K562 (cell line): ENCODE data around the gene CCDC192. TPM values are rescaled to one million over a fixed set of nuclear protein-coding genes. Genes with fewer than 3 reads are reported as not detected.

Experiments
- ATAC-seq: fragments of 200-7000 bp; cut with Tn5 transposase; 3 replicates; pipeline ENCODE4 v1.9.1; 2020; ENCODE audit warnings: moderate library complexity
- BruUV-seq: library from RNA; stranded (reverse); fragments of 400-500 nt; replicated peaks from 2 replicates; lab custom pipeline; 2021; lab: Mats Ljungman, UMichigan
- CTCF ChIA-PET: fragments of 300-600 bp; formaldehyde crosslinking; extraction: SDS; loops from one replicate; lab custom pipeline; 2021; ENCODE audit warnings: low intra/inter-chr PET ratio; lab: Yijun Ruan, JAX
- POLR2A ChIA-PET: fragments of 300-600, 350-650 bp; sonication (Branson Sonifier 250); formaldehyde crosslinking; extraction: SDS; loops from one replicate; lab custom pipeline; 2021; ENCODE audit warnings: antibody characterized with exemption, inconsistent platforms; lab: Yijun Ruan, JAX
- DNase-seq, 4 experiments: peaks; one replicate each; pipeline versions ENCODE4 v3.0.0 to v3.0.0-alpha.2; 2011 to 2018; ENCODE audit warnings: low spot score in 3 of 4, mixed read lengths in 3 of 4; ENCODE audit errors: extremely low read depth in 1 of 4
- FAIRE-seq: peaks from 2 replicates; lab custom pipeline; 2011; peaks lifted over from hg19 to GRCh38; lab: Jason Lieb, UNC
- H2AFZ ChIP-seq: 2 replicates; pipeline ENCODE4 v1.6.0; 2011; ENCODE audit warnings: low read depth, low read length, control low read depth, inconsistent platforms
- H3K27ac ChIP-seq: fragments of 200-600 bp; 3 replicates; pipeline ENCODE4 v1.8.0; 2011; ENCODE audit warnings: low read depth, mild to moderate bottlenecking, control low read depth, inconsistent platforms, low read length, moderate library complexity, mixed read lengths; ENCODE audit errors: extremely low read depth
- H3K27me3 ChIP-seq, 2 experiments: fragments of 300-600 bp in 1 of 2; 2 replicates in 1 of 2; 3 replicates in 1 of 2; pipeline versions ENCODE4 v1.6.0 to v1.8.0; 2011; ENCODE audit warnings: inconsistent platforms in 2 of 2, low read length in 2 of 2, mild to moderate bottlenecking in 1 of 2, mixed read lengths in 1 of 2, moderate library complexity in 1 of 2; ENCODE audit not compliant: control insufficient read depth in 2 of 2, insufficient read depth in 2 of 2
- H3K36me3 ChIP-seq: fragments of 300-600 bp; 3 replicates; pipeline ENCODE4 v1.8.0; 2011; ENCODE audit warnings: mild to moderate bottlenecking, low read length, inconsistent platforms; ENCODE audit not compliant: control insufficient read depth, insufficient read depth
- H3K4me1 ChIP-seq, 2 experiments: fragments of 200-600 bp in 1 of 2; replicated peaks in 1 of 2; 2 replicates in 1 of 2; 3 replicates in 1 of 2; pipeline versions ENCODE4 v1.5.1 to v1.8.0; 2011; ENCODE audit warnings: inconsistent platforms in 2 of 2, low read length in 2 of 2, mild to moderate bottlenecking in 1 of 2, mixed read lengths in 1 of 2, moderate library complexity in 1 of 2; ENCODE audit not compliant: control insufficient read depth in 2 of 2, insufficient read depth in 2 of 2
- H3K4me2 ChIP-seq: 2 replicates; pipeline ENCODE4 v1.6.1; 2011; ENCODE audit warnings: low read length, control low read depth, inconsistent platforms, mixed read lengths; ENCODE audit not compliant: insufficient read depth
- H3K4me3 ChIP-seq: fragments of 200-600 bp; sonication (generic), shearing (Covaris generic); 2 replicates; pipeline ENCODE4 v1.5.1; 2016; ENCODE audit warnings: control low read depth, inconsistent platforms
- H3K79me2 ChIP-seq: fragments of 200-600 bp; 3 replicates; pipeline ENCODE4 v1.8.0; 2011; ENCODE audit warnings: low read length, inconsistent platforms; ENCODE audit not compliant: control insufficient read depth, insufficient read depth
- H3K9ac ChIP-seq, 2 experiments: 2 replicates each; pipeline versions ENCODE4 v1.6.0 to v1.6.1; 2011; ENCODE audit warnings: low read depth in 2 of 2, low read length in 2 of 2, control low read depth in 1 of 2, inconsistent platforms in 1 of 2, mild to moderate bottlenecking in 1 of 2, mixed read lengths in 1 of 2; ENCODE audit not compliant: insufficient read depth in 1 of 2
- H3K9me1 ChIP-seq: one replicate; pipeline ENCODE4 v1.6.0; 2011; ENCODE audit warnings: inconsistent platforms, mild to moderate bottlenecking, low read length, moderate library complexity; ENCODE audit not compliant: control insufficient read depth, insufficient read depth
- H3K9me3 ChIP-seq: replicated peaks from 2 replicates; pipeline ENCODE4 v1.5.1; 2011; ENCODE audit warnings: low read depth, low read length, inconsistent platforms; ENCODE audit not compliant: control insufficient read depth, insufficient read depth
- H4K20me1 ChIP-seq: replicated peaks from 2 replicates; pipeline ENCODE4 v1.6.1; 2011; ENCODE audit warnings: low read length, inconsistent platforms, mixed read lengths; ENCODE audit not compliant: control insufficient read depth, insufficient read depth
- CUX1 ChIP-seq: fragments of 200-800 bp; sonication (Bioruptor generic); IDR thresholded peaks from 2 replicates; pipeline ENCODE4 v1.6.1; 2016; ENCODE audit warnings: missing genetic modification characterization, missing compliant biosample characterization
- WGBS: fragments of 100-300 bp; shearing (Covaris generic); methylation state at CpG from one replicate; pipeline ENCODE4 v1.1.6; 2016; ENCODE audit warnings: low coverage, mixed read lengths; ENCODE audit not compliant: insufficient coverage; ENCODE audit errors: missing lambda C conversion rate; 5-methylcytosine and 5-hydroxymethylcytosine counted together
- in situ Hi-C: fragments of 300-500 bp; cut with MboI; formaldehyde crosslinking; loops from 4 replicates; pipeline ENCODE4 v1.15.0; 2018; ENCODE audit warnings: inconsistent platforms, mixed read lengths
- intact Hi-C: fragments of 100-400 bp; cut with micrococcal nuclease; formaldehyde crosslinking; loops from 2 replicates; pipeline ENCODE4 v1.14.2; 2022
- polyA plus RNA-seq, 8 experiments: library from polyadenylated mRNA; depleted of rRNA in 4 of 8; stranded (reverse) in 5 of 8; unstranded in 3 of 8; fragments of >200 nt; fragmentation: Nextera tagmentation in 2 of 8; fragmentation: Illumina TruSeq in 1 of 8; extraction: Ambion mirVana in 2 of 8; extraction: Trizol in 1 of 8; gene quantifications; 2 replicates each; pipeline versions ENCODE4 v1.2.1 to v1.2.3, GENCODE V29; 2011 to 2014; ENCODE audit warnings: inconsistent platforms in 1 of 8, missing spikeins in 1 of 8
- total RNA-seq, 7 experiments: library from RNA; depleted of rRNA in 6 of 7; stranded (reverse); fragments of >200 nt in 6 of 7; fragmentation: Illumina TruSeq in 2 of 7; extraction: Trizol in 2 of 7; gene quantifications; 2 replicates each; pipeline versions ENCODE4 v1.2.1 to v1.2.3, GENCODE V29; 2011 to 2021; ENCODE audit warnings: low replicate concordance in 1 of 7

The CCDC192 gene
- total and polyA plus RNA-seq, 9 of the 15 experiments (the other 6 are each of a cell fraction or from before 2014, with no cell fraction given), result 0.21 to 0.66 (median 0.38) TPM; not detected in 2

DNA sequence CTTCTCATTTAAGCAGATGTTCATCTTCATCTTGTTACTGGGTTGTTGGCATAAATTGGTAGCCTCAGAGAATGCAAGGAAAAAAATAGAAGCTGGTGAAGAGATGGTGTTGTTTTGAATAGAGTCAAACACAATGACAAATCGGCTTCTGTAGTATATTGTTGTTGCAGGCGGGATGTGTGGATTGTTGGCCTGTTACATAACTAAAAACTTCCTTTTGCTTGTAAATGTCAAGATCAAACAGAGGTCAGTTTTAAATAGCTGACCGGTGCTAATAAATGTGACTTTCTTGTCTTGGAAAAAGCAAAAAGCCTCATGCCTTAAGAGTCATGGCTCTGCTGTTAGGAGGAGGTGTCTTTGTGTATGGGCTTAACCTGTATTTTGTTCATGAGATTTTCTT is 59.2 kb downstream of the CCDC192 start:
- no peak overlapping the region for H3K27ac ChIP-seq
- DNase-seq (no peak), ATAC-seq (no peak), FAIRE-seq (no peak)
- H3K36me3 ChIP-seq, result no peaks in the 10 kb centered on the region
- no TSS peak for BruUV-seq
- in situ Hi-C loops, result no loop called here
- no peaks in the 10 kb centered on the region for H3K9me1 ChIP-seq
- H3K9ac ChIP-seq, result no peak overlapping the region
- H4K20me1 ChIP-seq, result no peaks in the 10 kb centered on the region
- no peaks in the 10 kb centered on the region for H3K79me2 ChIP-seq
- ChIA-PET POLR2A (no interaction called here), CTCF (no interaction called here)
- H3K4me3 ChIP-seq, result no peak overlapping the region
- intact Hi-C loops, result no loop called here
- no peak overlapping the region for H2AFZ ChIP-seq
- H3K4me1 ChIP-seq, result no peaks in the 10 kb centered on the region
- H3K27me3 ChIP-seq, result peaks cover 0 to 2% of the 10 kb centered on the region in 2 experiments; a peak in 1 of 5 replicates
- no peaks in the 10 kb centered on the region for H3K9me3 ChIP-seq
- 0% methylated on average over 3 of the region's 3 CpGs for WGBS
- H3K4me2 ChIP-seq, result no peak overlapping the region
- no peak for TF ChIP-seq CUX1 (CRISPR knock-in tag)
